Fibroblast of mammary gland (primary cell): ENCODE measurements around the gene RPL35A.

Source experiments
- DNase-seq: peaks from one replicate; pipeline ENCODE4 v3.0.0-alpha.2; 2010; ENCODE audit warnings: low read depth
- H3K4me3 ChIP-seq: 2 replicates; pipeline ENCODE4 v1.5.1; 2011; ENCODE audit warnings: low read depth, mild to moderate bottlenecking, low read length, moderate library complexity; ENCODE audit not compliant: control insufficient read depth
- TF ChIP-seq, protein P1 (sequence below): conservative IDR thresholded peaks from 2 replicates; pipeline ENCODE4 v1.5.1; 2011; ENCODE audit warnings: low read depth, low read length, inconsistent platforms; ENCODE audit not compliant: control insufficient read depth, insufficient read depth

The RPL35A gene

DNA sequence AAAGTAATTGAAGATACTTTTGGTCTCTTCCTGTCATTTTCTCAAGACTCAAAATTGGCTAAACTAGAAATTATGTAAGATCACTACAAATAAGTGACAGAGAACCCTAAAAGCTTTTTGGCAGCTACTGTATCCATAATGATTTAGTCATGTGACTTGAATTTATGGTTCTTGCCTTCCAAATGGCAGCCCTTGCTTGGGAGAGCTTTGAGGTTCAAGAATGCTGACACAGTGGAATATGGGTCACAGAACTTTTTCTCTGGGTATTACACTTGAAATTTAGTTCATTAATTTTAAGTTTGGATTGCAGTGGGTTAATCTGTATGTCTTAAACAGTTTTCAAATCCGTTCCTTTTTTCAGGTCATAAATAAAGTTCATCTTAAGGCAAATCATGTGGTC is 24.0 kb downstream of the RPL35A start:
- DNase-seq, result no peak
- TF ChIP-seq, protein P1, sequence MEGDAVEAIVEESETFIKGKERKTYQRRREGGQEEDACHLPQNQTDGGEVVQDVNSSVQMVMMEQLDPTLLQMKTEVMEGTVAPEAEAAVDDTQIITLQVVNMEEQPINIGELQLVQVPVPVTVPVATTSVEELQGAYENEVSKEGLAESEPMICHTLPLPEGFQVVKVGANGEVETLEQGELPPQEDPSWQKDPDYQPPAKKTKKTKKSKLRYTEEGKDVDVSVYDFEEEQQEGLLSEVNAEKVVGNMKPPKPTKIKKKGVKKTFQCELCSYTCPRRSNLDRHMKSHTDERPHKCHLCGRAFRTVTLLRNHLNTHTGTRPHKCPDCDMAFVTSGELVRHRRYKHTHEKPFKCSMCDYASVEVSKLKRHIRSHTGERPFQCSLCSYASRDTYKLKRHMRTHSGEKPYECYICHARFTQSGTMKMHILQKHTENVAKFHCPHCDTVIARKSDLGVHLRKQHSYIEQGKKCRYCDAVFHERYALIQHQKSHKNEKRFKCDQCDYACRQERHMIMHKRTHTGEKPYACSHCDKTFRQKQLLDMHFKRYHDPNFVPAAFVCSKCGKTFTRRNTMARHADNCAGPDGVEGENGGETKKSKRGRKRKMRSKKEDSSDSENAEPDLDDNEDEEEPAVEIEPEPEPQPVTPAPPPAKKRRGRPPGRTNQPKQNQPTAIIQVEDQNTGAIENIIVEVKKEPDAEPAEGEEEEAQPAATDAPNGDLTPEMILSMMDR, result no peak
- no peak overlapping the region for H3K4me3 ChIP-seq

DNA sequence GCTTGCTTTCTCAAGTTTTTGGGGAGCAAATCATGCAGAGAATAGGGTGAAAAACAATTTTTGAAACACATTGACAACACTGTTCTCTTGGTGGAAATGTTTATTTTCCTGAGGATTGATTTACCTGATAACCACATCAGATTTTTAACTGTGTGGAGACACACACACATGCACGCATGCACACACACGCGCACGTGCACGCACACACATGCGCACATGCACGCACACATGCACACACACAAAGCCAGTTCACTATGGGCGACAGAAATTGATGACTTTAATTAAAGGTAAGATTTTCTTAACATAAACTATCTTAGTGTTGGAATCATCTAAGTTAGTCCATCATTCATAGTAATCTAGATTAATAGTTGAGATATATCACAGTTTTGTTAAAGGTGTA is 25.3 kb downstream of the RPL35A start:
- no peak overlapping the region for H3K4me3 ChIP-seq
- TF ChIP-seq, protein P1, result no peak
- DNase-seq, result no peak

DNA sequence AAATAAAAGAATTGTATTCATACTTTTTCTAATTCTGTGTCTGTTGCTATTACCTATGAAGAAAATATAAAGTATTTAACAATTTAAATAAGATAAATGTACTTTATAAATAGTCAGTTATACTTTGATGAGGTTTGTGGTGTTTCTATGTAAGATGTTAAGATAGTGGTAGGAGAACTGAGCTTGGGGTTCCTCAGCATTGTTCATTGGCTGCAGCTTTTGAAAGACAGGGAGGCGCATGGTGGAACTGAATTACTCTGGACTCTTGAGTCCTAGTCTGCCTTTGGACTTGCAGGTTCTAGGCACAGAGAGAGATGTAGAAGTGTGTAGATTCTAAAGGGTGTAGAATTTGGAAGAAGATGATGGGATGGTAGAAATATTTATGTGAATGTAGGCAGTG is 33.1 kb downstream of the RPL35A start:
- TF ChIP-seq, protein P1, result no peak
- DNase-seq, result no peak

DNA sequence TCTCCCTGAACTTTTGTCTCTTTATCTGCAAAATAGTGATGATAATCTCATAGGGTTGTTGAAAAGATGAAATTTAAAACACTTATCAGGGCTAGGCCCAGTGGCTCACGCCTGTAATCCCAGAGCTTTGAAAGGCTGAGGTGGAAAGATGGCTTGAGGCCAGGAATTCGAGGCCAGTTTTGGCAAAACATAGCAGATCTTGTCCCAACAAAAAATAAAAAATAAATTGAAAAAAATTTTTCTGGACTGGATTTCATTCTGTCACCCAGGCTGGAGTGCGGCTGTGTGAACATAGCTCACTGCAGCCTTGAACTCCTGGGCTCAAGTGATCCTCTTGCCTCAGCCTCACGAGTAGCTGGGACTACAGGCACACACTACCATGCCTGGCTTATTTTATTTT is 39.7 kb downstream of the RPL35A start:
- TF ChIP-seq, protein P1, result no peak
- H3K4me3 ChIP-seq, result no peak overlapping the region

More for the DNA sequence above, 33.1 kb downstream of the RPL35A start:
- H3K4me3 ChIP-seq, result no peak overlapping the region

DNA sequence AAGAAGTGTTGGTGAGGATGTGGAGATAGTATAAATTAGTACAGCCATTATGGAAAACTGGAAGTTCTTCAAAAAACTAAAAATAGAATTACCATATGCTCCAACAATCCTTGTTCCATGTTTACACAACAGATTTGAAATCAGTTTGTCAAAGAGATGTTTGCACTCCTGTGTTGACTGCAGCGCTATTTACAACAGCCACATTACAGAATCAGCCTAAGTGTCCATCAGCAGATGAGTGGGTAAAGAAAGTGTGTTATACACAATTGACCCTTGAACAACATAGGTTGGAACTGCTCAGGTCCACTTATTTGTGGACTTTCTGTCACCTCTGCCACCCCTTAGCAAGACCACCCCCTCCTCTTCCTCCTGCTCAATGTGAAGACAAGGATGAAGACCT is 44.7 kb downstream of the RPL35A start:
- no peak for DNase-seq
- TF ChIP-seq, protein P1, result no peak
- H3K4me3 ChIP-seq, result no peak overlapping the region

More for the DNA sequence above, 39.7 kb downstream of the RPL35A start:
- no peak for DNase-seq

DNA sequence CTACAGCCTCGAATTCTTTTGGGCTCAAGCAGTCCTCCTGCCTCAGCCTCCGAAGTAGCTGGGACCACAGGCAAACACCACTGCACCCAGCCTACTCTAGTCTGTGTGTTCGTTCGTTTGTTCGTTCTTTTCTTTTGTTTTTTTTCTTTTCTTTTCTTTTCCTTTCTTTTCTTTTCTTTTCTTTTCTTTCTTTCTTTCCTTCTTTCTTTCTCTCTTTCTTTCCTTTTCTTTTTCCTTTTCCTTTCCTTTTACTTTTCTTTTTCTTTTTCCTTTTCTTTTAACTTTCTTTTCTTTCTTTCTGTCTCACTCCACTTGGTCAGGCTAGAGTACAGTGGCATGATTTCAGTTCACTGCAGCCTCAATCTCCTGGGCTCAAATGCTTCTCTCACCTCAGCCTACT is 46.9 kb downstream of the RPL35A start:
- TF ChIP-seq, protein P1, result no peak
- H3K4me3 ChIP-seq, result no peak overlapping the region
- DNase-seq, result no peak

DNA sequence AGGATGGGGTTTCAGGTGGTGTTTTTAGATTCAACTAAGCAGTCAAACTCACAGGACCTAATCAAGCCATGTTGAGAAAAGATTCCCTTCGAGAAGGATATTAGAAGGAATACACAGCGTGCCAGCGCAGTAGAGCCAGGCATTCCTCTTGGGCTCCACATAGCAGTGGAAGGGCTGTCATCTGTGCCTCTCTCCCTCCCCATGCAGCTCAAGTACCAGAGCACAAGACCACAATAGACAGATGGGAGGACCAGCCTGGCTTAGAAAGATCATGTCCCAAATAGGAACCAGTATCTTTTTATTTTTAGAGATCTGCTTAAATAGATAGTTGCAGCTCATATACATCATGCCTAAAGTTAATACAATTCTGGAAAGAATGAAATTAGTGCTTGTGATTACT is 47.9 kb downstream of the RPL35A start:
- TF ChIP-seq, protein P1, result no peak
- DNase-seq, result no peak
- H3K4me3 ChIP-seq, result no peak overlapping the region
